ENCODE results near the gene DNAH14.
"Not testable (repeated sequence)": the region's sequence is repeated elsewhere in the genome, so short reads cannot be mapped to it uniquely, and the experiment has no call there.

DNAH14 gene

GRCh38 chr1:224996266-224996665, 66.8 kb downstream of the DNAH14 start:
- no peak for DNase-seq (ENCODE audit: low read depth in 2 of 2)

GRCh38 chr1:224998185-224998584, 68.7 kb downstream of the DNAH14 start:
- DNase-seq (ENCODE audit: low read depth in 2 of 2): no peak

GRCh38 chr1:225004396-225004795, 74.9 kb downstream of the DNAH14 start:
- no peak for DNase-seq (ENCODE audit: low read depth in 2 of 2)

- not testable (repeated sequence) for DNase-seq (ENCODE audit: low read depth in 2 of 2)
These were observed 76.9 kb downstream of the DNAH14 start for GRCh38 chr1:225006352-225006751.

- not testable (repeated sequence) for DNase-seq (ENCODE audit: low read depth in 2 of 2)
These were observed 78.6 kb downstream of the DNAH14 start for GRCh38 chr1:225008050-225008449.

GRCh38 chr1:225021037-225021436, 91.6 kb downstream of the DNAH14 start:
- no peak for DNase-seq (ENCODE audit: low read depth in 2 of 2)

GRCh38 chr1:225026701-225027100, 97.2 kb downstream of the DNAH14 start:
- DNase-seq (ENCODE audit: low read depth in 2 of 2): no peak

GRCh38 chr1:225036441-225036840, 107.0 kb downstream of the DNAH14 start:
- not testable (repeated sequence) for DNase-seq (ENCODE audit: low read depth in 2 of 2)

- no peak for DNase-seq (ENCODE audit: low read depth in 2 of 2)
These were observed 112.8 kb downstream of the DNAH14 start for GRCh38 chr1:225042263-225042662.

GRCh38 chr1:225044258-225044657, 114.8 kb downstream of the DNAH14 start:
- DNase-seq (ENCODE audit: low read depth in 2 of 2): no peak

- DNase-seq (ENCODE audit: low read depth in 2 of 2): no peak
These were observed 120.1 kb downstream of the DNAH14 start for GRCh38 chr1:225049594-225049993.

GRCh38 chr1:225063722-225064121, 134.2 kb downstream of the DNAH14 start:
- DNase-seq (ENCODE audit: low read depth in 2 of 2): no peak

- no peak for DNase-seq (ENCODE audit: low read depth in 2 of 2)
These were observed 141.5 kb downstream of the DNAH14 start for GRCh38 chr1:225070972-225071371.

- DNase-seq (ENCODE audit: low read depth in 2 of 2): no peak
These were observed 167.7 kb downstream of the DNAH14 start for GRCh38 chr1:225097175-225097574.

- DNase-seq (ENCODE audit: low read depth in 2 of 2): no peak
These were observed 181.5 kb downstream of the DNAH14 start for GRCh38 chr1:225111000-225111399.

GRCh38 chr1:225113265-225113664, 183.8 kb downstream of the DNAH14 start:
- no peak for DNase-seq (ENCODE audit: low read depth in 2 of 2)

GRCh38 chr1:225114354-225114990, 185.0 kb downstream of the DNAH14 start:
- DNase-seq (ENCODE audit: low read depth in 2 of 2): no peak

- no peak for DNase-seq (ENCODE audit: low read depth in 2 of 2)
These were observed 189.8 kb downstream of the DNAH14 start for GRCh38 chr1:225119307-225119706.

GRCh38 chr1:225121095-225121494, 191.6 kb downstream of the DNAH14 start:
- DNase-seq (ENCODE audit: low read depth in 2 of 2): no peak

GRCh38 chr1:225131869-225132268, 202.4 kb downstream of the DNAH14 start:
- no peak for DNase-seq (ENCODE audit: low read depth in 2 of 2)

- no peak for DNase-seq (ENCODE audit: low read depth in 2 of 2)
These were observed 208.5 kb downstream of the DNAH14 start for GRCh38 chr1:225137976-225138375.

GRCh38 chr1:225143001-225143400, 213.5 kb downstream of the DNAH14 start:
- DNase-seq (ENCODE audit: low read depth in 2 of 2): no peak

GRCh38 chr1:225146478-225146877, 217.0 kb downstream of the DNAH14 start:
- no peak for DNase-seq (ENCODE audit: low read depth in 2 of 2)

GRCh38 chr1:225147791-225148190, 218.3 kb downstream of the DNAH14 start:
- DNase-seq (ENCODE audit: low read depth in 2 of 2): not testable (repeated sequence)
